ENCODE results near the gene ZDHHC7. TPM values are rescaled to one million over a fixed set of nuclear protein-coding genes. Genes with fewer than 3 reads are reported as not detected.

ZDHHC7 gene
- total RNA-seq, 2 experiments from 2014 or later, result 22.5 to 24.3 TPM

- Histone ChIP-seq H3K4me2 (ENCODE audit: low read length) (no peak overlapping the region), H3K27ac (ENCODE audit: low read depth, low read length, poor library complexity, severe bottlenecking) (no peak overlapping the region), H3K36me3 (ENCODE audit: insufficient read depth, low read length) (no peaks in the 10 kb centered on the region), H4K20me1 (ENCODE audit: insufficient read depth, low read length) (no peaks in the 10 kb centered on the region), H2AFZ (ENCODE audit: low read length) (no peak overlapping the region), H3K4me3 (ENCODE audit: low read depth, low read length, poor library complexity, severe bottlenecking) (no peak overlapping the region), H3K9me3 (ENCODE audit: low read length) (no peaks in the 10 kb centered on the region), H3K4me1 (ENCODE audit: insufficient read depth, low read length, poor library complexity, severe bottlenecking) (no peaks in the 10 kb centered on the region), H3K79me2 (ENCODE audit: insufficient read depth, low read depth, low read length) (no peaks in the 10 kb centered on the region), H3K9me2 (ENCODE audit: insufficient read depth, low read length) (no peaks in the 10 kb centered on the region)
- no peak for DNase-seq (ENCODE audit: low spot score)
- ChIA-PET CTCF (ENCODE audit: unreplicated experiment) (no interaction called here), POLR2A (interaction anchor here (1.5 kb wide), 1 partner anchor 10 kb away, joined by 3 read pairs; no protein-coding TSS in a partner anchor)
- intact Hi-C loops (cut with micrococcal nuclease; ENCODE audit: unreplicated experiment), result no loop called here
- TF ChIP-seq EZH2phosphoT487 (IDR thresholded peaks at IDR 0.05; ENCODE audit: borderline replicate concordance, low read depth, low read length), result no peak
- TF ChIP-seq CTCF (conservative IDR thresholded peaks at IDR 0.05; ENCODE audit: low read length), result no peak
- no TSS peak for BruUV-seq (replicated peaks)
Observed at GRCh38 chr16:84931107-84931494, 80.2 kb downstream of the ZDHHC7 start.

GRCh38 chr16:84930298-84931106, 80.8 kb downstream of the ZDHHC7 start:
- H3K4me2 ChIP-seq (ENCODE audit: low read length), result no peak overlapping the region
- no peaks in the 10 kb centered on the region for H3K9me2 ChIP-seq (ENCODE audit: insufficient read depth, low read length)
- H3K4me1 ChIP-seq (ENCODE audit: insufficient read depth, low read length, poor library complexity, severe bottlenecking), result no peaks in the 10 kb centered on the region
- CTCF ChIA-PET (ENCODE audit: unreplicated experiment), result no interaction called here
- BruUV-seq (replicated peaks), result no TSS peak
- no peak overlapping the region for H3K4me3 ChIP-seq (ENCODE audit: low read depth, low read length, poor library complexity, severe bottlenecking)
- DNase-seq (ENCODE audit: low spot score), result no peak
- intact Hi-C loops (cut with micrococcal nuclease; ENCODE audit: unreplicated experiment), result no loop called here
- no peaks in the 10 kb centered on the region for H4K20me1 ChIP-seq (ENCODE audit: insufficient read depth, low read length)
- POLR2A ChIA-PET, result no interaction called here
- H2AFZ ChIP-seq (ENCODE audit: low read length), result no peak overlapping the region
- no peaks in the 10 kb centered on the region for H3K79me2 ChIP-seq (ENCODE audit: insufficient read depth, low read depth, low read length)
- H3K9me3 ChIP-seq (ENCODE audit: low read length), result no peaks in the 10 kb centered on the region
- TF ChIP-seq CTCF (conservative IDR thresholded peaks at IDR 0.05; ENCODE audit: low read length), result no peak
- TF ChIP-seq EZH2phosphoT487 (IDR thresholded peaks at IDR 0.05; ENCODE audit: borderline replicate concordance, low read depth, low read length), result no peak
- no peak overlapping the region for H3K27ac ChIP-seq (ENCODE audit: low read depth, low read length, poor library complexity, severe bottlenecking)
- no peaks in the 10 kb centered on the region for H3K36me3 ChIP-seq (ENCODE audit: insufficient read depth, low read length)
